ENCODE measurements around the gene PATE2. TPM values are rescaled to one million over a fixed set of nuclear protein-coding genes. Genes with fewer than 3 reads are reported as not detected.

The PATE2 gene
- not detected for total RNA-seq
- long read RNA-seq: 0 reads

- TF ChIP-seq CTCF (IDR thresholded peaks at IDR 0.05): no peak
Observed at GRCh38 chr11:125778728-125779127, at the start of gene PATE2. Gene PATE2, minus strand, starts transcription at chr11:125778828. Its CDS starts 55 bp downstream, at chr11:125778773.

GRCh38 chr11:125807909-125808308, 29.3 kb upstream of the PATE2 start:
- Histone ChIP-seq H3K27ac (no peak overlapping the region), H3K4me3 (no peak overlapping the region), H3K4me1 (no peaks in the 10 kb centered on the region), H3K9me3 (no peaks in the 10 kb centered on the region), H3K27me3 (no peaks in the 10 kb centered on the region), H3K36me3 (no peaks in the 10 kb centered on the region)
- intact Hi-C loops (cut with DNase I): no loop called here
- ATAC-seq (no peak), DNase-seq (no peak)
- TF ChIP-seq CTCF (IDR thresholded peaks at IDR 0.05): no peak

More at GRCh38 chr11:125778728-125779127, at the start of gene PATE2:
- Histone ChIP-seq H3K36me3 (no peaks in the 10 kb centered on the region), H3K4me1 (no peaks in the 10 kb centered on the region), H3K9me3 (no peaks in the 10 kb centered on the region), H3K27me3 (no peaks in the 10 kb centered on the region), H3K4me3 (no peak within 1 kb of the TSS), H3K27ac (no peak within 1 kb of the TSS)
- no peak for DNase-seq
- intact Hi-C loops (cut with DNase I): no loop called here
- no peak for ATAC-seq

GRCh38 chr11:125802387-125802786, 23.8 kb upstream of the PATE2 start:
- Histone ChIP-seq H3K4me1 (no peaks in the 10 kb centered on the region), H3K4me3 (no peak overlapping the region), H3K27ac (no peak overlapping the region), H3K36me3 (no peaks in the 10 kb centered on the region), H3K27me3 (no peaks in the 10 kb centered on the region), H3K9me3 (peaks cover 6% of the 10 kb centered on the region)
- intact Hi-C loops (cut with DNase I): no loop called here
- ATAC-seq: no peak
- no peak for DNase-seq
- no peak for TF ChIP-seq CTCF (IDR thresholded peaks at IDR 0.05)

GRCh38 chr11:125799808-125800207, 21.2 kb upstream of the PATE2 start:
- Histone ChIP-seq H3K36me3 (no peaks in the 10 kb centered on the region), H3K4me3 (no peak overlapping the region), H3K27ac (no peak overlapping the region), H3K4me1 (no peaks in the 10 kb centered on the region), H3K9me3 (peaks cover 6% of the 10 kb centered on the region), H3K27me3 (no peaks in the 10 kb centered on the region)
- ATAC-seq (no peak), DNase-seq (no peak)
- intact Hi-C loops (cut with DNase I): no loop called here
- no peak for TF ChIP-seq CTCF (IDR thresholded peaks at IDR 0.05)

GRCh38 chr11:125797641-125798040, 19.0 kb upstream of the PATE2 start:
- H3K27me3 ChIP-seq: no peaks in the 10 kb centered on the region
- ATAC-seq (no peak), DNase-seq (no peak)
- H3K4me3 ChIP-seq: no peak overlapping the region
- no peaks in the 10 kb centered on the region for H3K4me1 ChIP-seq
- no peak for TF ChIP-seq CTCF (IDR thresholded peaks at IDR 0.05)
- no peak overlapping the region for H3K27ac ChIP-seq
- intact Hi-C loops (cut with DNase I): no loop called here
- H3K9me3 ChIP-seq: peaks cover 9% of the 10 kb centered on the region
- H3K36me3 ChIP-seq: no peaks in the 10 kb centered on the region

GRCh38 chr11:125790825-125791224, 12.2 kb upstream of the PATE2 start:
- Histone ChIP-seq H3K27ac (no peak overlapping the region), H3K9me3 (peaks cover 3% of the 10 kb centered on the region), H3K4me3 (no peak overlapping the region), H3K27me3 (no peaks in the 10 kb centered on the region), H3K36me3 (no peaks in the 10 kb centered on the region), H3K4me1 (no peaks in the 10 kb centered on the region)
- intact Hi-C loops (cut with DNase I): no loop called here
- TF ChIP-seq CTCF (IDR thresholded peaks at IDR 0.05): no peak
- ATAC-seq (no peak), DNase-seq (no peak)
